HG03520 (cell line): ENCODE measurements around the gene CYP2A13.
"Not testable (repeated sequence)": the region's sequence is repeated elsewhere in the genome, so short reads cannot be mapped to it uniquely, and the experiment has no call there.

Source experiments
- ATAC-seq: cut with Tn5 transposase; IDR thresholded peaks from one replicate; pipeline ENCODE4 v1.9.1; 2021; ENCODE audit warnings: mild to moderate bottlenecking, moderate library complexity; ENCODE audit not compliant: unreplicated experiment

Gene CYP2A13

GRCh38 chr19:41088151-41088550 lies at the start of gene CYP2A13:
Gene CYP2A13, plus strand, starts transcription at chr19:41088451. Its CDS starts 21 bp downstream, at chr19:41088472.
- ATAC-seq: no peak

GRCh38 chr19:41039806-41040205 lies 48.4 kb upstream of the CYP2A13 start:
- ATAC-seq: no peak

GRCh38 chr19:41045095-41045494 lies 43.2 kb upstream of the CYP2A13 start:
- not testable (repeated sequence) for ATAC-seq

GRCh38 chr19:41050426-41050825 lies 37.8 kb upstream of the CYP2A13 start:
- ATAC-seq: no peak

GRCh38 chr19:41052162-41052561 lies 36.1 kb upstream of the CYP2A13 start:
- ATAC-seq: not testable (repeated sequence)

GRCh38 chr19:41053331-41053730 lies 34.9 kb upstream of the CYP2A13 start:
- not testable (repeated sequence) for ATAC-seq

GRCh38 chr19:41064974-41065569 lies 23.2 kb upstream of the CYP2A13 start:
- ATAC-seq: no peak

- ATAC-seq: no peak
Measured at GRCh38 chr19:41076286-41076685, 12.0 kb upstream of the CYP2A13 start.

- ATAC-seq: no peak
Measured at GRCh38 chr19:41083516-41083915, 4.7 kb upstream of the CYP2A13 start.

- ATAC-seq: no peak
Measured at GRCh38 chr19:41085748-41086415, 2.4 kb upstream of the CYP2A13 start.

GRCh38 chr19:41089959-41090358 lies 1.7 kb downstream of the CYP2A13 start:
- ATAC-seq: no peak

GRCh38 chr19:41095703-41096102 lies 7.5 kb downstream of the CYP2A13 start:
- no peak for ATAC-seq

GRCh38 chr19:41096353-41096752 lies 8.1 kb downstream of the CYP2A13 start:
- ATAC-seq: no peak

- ATAC-seq: no peak
Measured at GRCh38 chr19:41097302-41097701, 9.1 kb downstream of the CYP2A13 start.

- ATAC-seq: no peak
Measured at GRCh38 chr19:41098762-41099161, 10.5 kb downstream of the CYP2A13 start.

GRCh38 chr19:41102210-41102609 lies 14.0 kb downstream of the CYP2A13 start:
- ATAC-seq: not testable (repeated sequence)

GRCh38 chr19:41106177-41106576 lies 17.9 kb downstream of the CYP2A13 start:
- no peak for ATAC-seq

GRCh38 chr19:41111296-41111695 lies 23.0 kb downstream of the CYP2A13 start:
- ATAC-seq: no peak

- no peak for ATAC-seq
Measured at GRCh38 chr19:41111750-41112295, 23.6 kb downstream of the CYP2A13 start.

- ATAC-seq: no peak
Measured at GRCh38 chr19:41112728-41113290, 24.6 kb downstream of the CYP2A13 start.

GRCh38 chr19:41114132-41114531 lies 25.9 kb downstream of the CYP2A13 start, which contains the start of gene CYP2F1:
Gene CYP2F1, plus strand, starts transcription at chr19:41114432. Its CDS starts 1,757 bp downstream, at chr19:41116189.
- ATAC-seq: no peak

- no peak for ATAC-seq
Measured at GRCh38 chr19:41116261-41116660, 28.0 kb downstream of the CYP2A13 start.
